ENCODE data around the gene VSIG4.
"Not testable (repeated sequence)": the region's sequence is repeated elsewhere in the genome, so short reads cannot be mapped to it uniquely, and the experiment has no call there.

VSIG4 gene

GRCh38 chrX:65975161-65975751, 64.6 kb downstream of the VSIG4 start:
- not testable (repeated sequence) for DNase-seq

Data from CD4-positive, alpha-beta T cell treated with Interferon gamma for 1 hour (primary cell).